ENCODE results near the gene HJURP.

The HJURP gene

GRCh38 chr2:233829193-233830110 is 24.9 kb downstream of the HJURP start:
- DNase-seq = no peak

DNA sequence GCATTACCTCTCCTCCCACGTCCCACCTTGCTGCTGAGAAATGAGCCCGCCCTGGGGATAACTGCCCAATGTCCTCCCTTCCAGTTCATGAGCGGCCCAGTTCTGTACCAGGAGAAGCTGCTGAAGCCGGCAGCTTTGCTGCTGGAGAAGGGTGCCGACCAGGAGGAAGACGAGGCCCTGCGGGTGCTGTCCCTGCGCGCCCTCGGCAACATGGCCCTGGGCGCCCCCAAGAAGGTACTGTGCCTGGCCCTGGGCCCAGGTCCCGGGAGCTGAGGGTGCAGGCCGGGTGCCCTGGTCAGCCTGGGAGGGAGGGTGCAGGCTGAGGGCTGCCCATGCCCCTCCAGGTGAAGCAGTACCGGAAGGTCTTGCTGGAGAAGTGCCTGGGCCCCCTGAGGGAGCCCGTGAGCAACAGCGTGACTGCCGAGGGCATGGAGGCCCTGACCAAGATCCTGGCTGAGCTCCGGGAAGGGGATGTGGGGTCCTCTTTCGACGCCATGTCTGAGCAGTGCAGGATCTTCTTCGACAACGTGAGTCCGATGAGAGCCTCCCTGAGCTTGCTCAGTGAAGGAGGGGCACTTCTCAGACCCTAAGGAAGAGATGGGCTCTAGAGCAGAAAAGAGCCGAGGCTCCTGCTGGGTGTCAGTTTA is 25.7 kb downstream of the HJURP start:
- DNase-seq = no peak

- no peak for DNase-seq
These were observed 30.0 kb downstream of the HJURP start for GRCh38 chr2:233824373-233824772.

- DNase-seq = no peak
These were observed 30.6 kb downstream of the HJURP start for GRCh38 chr2:233823731-233824121.

DNA sequence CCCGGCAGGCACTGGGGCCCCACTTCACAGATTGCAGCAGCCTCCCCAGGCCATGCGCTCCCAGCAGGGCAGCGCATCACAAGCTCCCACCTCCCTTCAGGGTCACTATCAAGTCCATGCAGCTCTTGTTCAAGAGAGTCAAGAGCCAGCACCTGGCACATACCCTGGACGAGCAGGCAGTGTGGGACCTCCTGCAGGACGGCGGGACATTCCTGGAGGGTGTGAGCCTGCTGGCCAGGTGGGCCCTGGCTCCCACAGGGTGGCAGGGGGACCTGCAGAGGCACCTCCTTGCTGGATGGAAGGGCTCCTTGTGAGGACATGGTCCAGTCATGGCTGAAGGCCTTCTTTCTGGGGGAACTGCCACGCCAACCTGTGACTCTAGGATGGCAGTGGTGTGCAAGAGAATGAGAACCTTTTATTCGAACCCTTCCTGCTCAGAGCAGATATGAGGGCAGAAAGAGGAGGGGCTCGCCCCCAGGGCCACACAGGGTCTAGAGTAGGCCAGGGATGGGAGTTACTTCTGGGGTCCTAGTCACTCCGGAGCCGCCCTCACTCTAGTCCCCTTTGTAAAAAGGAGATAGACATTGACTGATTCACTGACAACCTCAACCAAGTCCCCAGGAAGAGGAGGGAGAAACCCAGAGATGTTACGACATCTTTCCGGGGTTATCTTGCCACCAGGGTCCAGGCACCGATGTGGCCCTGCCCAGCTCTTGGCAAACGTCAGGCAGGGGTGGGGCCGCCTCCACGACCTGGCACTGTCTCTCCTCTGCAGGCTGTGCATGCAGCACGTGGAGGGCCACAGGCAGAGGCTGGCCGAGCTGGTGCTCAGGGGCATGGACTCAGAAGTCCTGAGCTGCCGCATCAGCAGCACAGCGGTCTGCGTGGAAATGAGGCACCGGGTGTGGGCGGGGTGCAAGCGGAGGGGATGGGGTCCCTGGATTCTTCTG is 31.3 kb downstream of the HJURP start:
- no peak for DNase-seq

- DNase-seq = no peak
These were observed 32.1 kb downstream of the HJURP start for GRCh38 chr2:233822101-233822771.

- no peak for DNase-seq
These were observed 32.6 kb downstream of the HJURP start for GRCh38 chr2:233821709-233822100.

GRCh38 chr2:233821196-233821595 is 33.1 kb downstream of the HJURP start:
- no peak for DNase-seq

DNA sequence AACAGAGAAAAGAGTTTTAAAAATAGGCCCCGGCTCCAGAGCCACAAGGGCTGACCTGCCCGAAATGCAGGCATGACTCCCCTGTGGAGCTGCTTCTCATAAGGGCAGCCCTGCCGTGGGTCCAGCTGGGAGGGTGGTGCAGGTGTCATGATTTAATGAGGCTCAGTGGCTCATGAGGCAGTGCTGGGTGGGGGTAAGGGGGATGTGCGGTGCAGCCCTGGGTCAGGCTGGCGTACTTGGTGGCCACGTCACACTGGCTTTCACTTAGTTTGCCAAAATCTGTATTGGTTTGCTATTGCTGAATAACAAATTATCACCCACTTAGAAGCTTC is 33.6 kb downstream of the HJURP start:
- no peak for DNase-seq

- no peak for DNase-seq
These were observed 34.2 kb downstream of the HJURP start for GRCh38 chr2:233819884-233820773.

GRCh38 chr2:233818639-233819621 is 35.4 kb downstream of the HJURP start:
- DNase-seq = no peak

- DNase-seq = no peak
These were observed 36.2 kb downstream of the HJURP start for GRCh38 chr2:233817995-233818638.

- no peak for DNase-seq
These were observed 36.9 kb downstream of the HJURP start for GRCh38 chr2:233817361-233817911.

GRCh38 chr2:233816771-233817170 is 37.6 kb downstream of the HJURP start:
- no peak for DNase-seq

- DNase-seq = no peak
These were observed 38.0 kb downstream of the HJURP start for GRCh38 chr2:233816334-233816733.

DNA sequence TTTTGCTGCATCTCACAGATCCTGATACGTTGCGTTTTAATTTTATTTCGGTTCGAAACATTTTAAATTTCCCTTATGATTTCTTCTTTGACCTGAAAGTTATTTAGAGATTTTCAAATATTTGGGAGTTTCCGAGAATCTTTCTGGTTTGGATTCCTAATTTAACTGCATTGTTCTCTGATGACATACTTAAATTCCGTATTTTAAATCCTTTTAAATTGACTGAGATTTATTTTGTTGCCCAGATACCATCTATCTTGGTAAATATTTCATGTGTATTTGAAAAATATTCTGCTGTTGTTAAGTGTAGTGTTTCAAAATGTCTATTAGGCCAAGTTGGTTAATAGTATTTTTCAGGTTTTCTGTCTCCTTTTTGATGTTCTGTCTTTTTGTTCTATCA is 38.5 kb downstream of the HJURP start:
- no peak for DNase-seq

GRCh38 chr2:233814056-233814835 is 40.1 kb downstream of the HJURP start:
- DNase-seq = no peak

DNA sequence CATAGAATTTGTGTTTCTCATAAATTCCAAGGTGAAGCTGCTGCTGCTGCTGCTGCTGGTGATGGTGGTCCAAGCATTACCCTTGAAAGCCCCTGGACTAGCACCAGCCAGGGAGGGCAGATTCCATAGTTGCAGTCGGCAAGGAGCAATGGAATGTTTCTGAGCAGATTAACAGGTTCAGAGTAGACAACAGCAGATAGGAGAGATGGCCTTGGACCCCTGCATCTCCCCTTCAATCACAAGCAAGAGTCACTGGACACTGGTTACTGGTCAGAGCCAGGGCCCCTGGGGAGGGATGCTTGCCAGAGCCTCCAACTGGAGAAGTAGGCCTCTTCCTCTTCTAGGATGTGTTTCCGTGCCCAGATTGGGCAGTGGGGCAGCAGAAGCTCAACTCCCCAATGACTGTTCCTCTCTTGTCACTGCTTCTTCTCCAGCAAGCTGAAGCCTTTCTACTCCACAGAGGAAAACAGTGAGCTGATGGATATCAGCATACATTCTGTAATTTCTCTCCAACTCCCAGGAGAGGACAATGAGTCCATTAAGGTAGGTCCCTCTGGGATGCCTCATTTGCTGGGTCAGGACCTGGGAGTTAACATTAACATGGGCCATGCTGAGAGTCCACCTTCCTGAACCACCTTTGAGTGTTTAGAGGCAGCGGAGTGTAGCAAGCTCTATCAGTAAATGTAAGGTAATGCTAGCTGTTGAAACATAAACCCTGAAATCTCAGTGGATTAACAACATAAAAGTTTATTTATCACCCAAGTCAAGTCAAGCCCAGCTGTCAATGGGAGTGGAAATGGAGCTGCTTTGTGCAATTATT is 40.9 kb downstream of the HJURP start:
- no peak for DNase-seq
